GM18873 (cell line): ENCODE results near the gene CST5.
"Not testable (repeated sequence)": the region's sequence is repeated elsewhere in the genome, so short reads cannot be mapped to it uniquely, and the experiment has no call there.

ENCODE experiments used
- ATAC-seq: cut with Tn5 transposase; IDR thresholded peaks from one replicate; pipeline ENCODE4 v1.9.1; 2021; ENCODE audit warnings: mild to moderate bottlenecking, moderate library complexity, moderate number of reproducible peaks; ENCODE audit not compliant: unreplicated experiment, low FRiP score

The CST5 gene

GRCh38 chr20:23879328-23879798 is at the start of gene CST5:
CST5 (minus strand) TSS chr20:23879748; CDS start chr20:23879676, 72 bp downstream.
- no peak for ATAC-seq

- ATAC-seq = no peak
Observed at GRCh38 chr20:23928788-23929187, 49.2 kb upstream of the CST5 start.

- no peak for ATAC-seq
Observed at GRCh38 chr20:23928353-23928752, 48.8 kb upstream of the CST5 start.

- no peak for ATAC-seq
Observed at GRCh38 chr20:23926944-23927872, 47.7 kb upstream of the CST5 start.

- no peak for ATAC-seq
Observed at GRCh38 chr20:23926526-23926880, 47.0 kb upstream of the CST5 start.

GRCh38 chr20:23925789-23926525 is 46.4 kb upstream of the CST5 start:
- no peak for ATAC-seq

- ATAC-seq = no peak
Observed at GRCh38 chr20:23924751-23925150, 45.2 kb upstream of the CST5 start.

GRCh38 chr20:23923891-23924435 is 44.4 kb upstream of the CST5 start:
- no peak for ATAC-seq

GRCh38 chr20:23923311-23923710 is 43.8 kb upstream of the CST5 start:
- no peak for ATAC-seq

- no peak for ATAC-seq
Observed at GRCh38 chr20:23920408-23921325, 41.1 kb upstream of the CST5 start.

- no peak for ATAC-seq
Observed at GRCh38 chr20:23918896-23919295, 39.3 kb upstream of the CST5 start.

GRCh38 chr20:23918101-23918862 is 38.7 kb upstream of the CST5 start:
- no peak for ATAC-seq

GRCh38 chr20:23917024-23917725 is 37.6 kb upstream of the CST5 start:
- no peak for ATAC-seq

GRCh38 chr20:23915844-23916243 is 36.3 kb upstream of the CST5 start:
- ATAC-seq = no peak

- not testable (repeated sequence) for ATAC-seq
Observed at GRCh38 chr20:23914469-23914868, 34.9 kb upstream of the CST5 start.

- ATAC-seq = no peak
Observed at GRCh38 chr20:23910210-23910609, 30.7 kb upstream of the CST5 start.

GRCh38 chr20:23909390-23909789 is 29.8 kb upstream of the CST5 start:
- no peak for ATAC-seq

- no peak for ATAC-seq
Observed at GRCh38 chr20:23907579-23907978, 28.0 kb upstream of the CST5 start.

- ATAC-seq = not testable (repeated sequence)
Observed at GRCh38 chr20:23902396-23902795, 22.8 kb upstream of the CST5 start.
